H1 (cell line): ENCODE data around the gene HOMER1. TPM values are rescaled to one million over a fixed set of nuclear protein-coding genes. Genes with fewer than 3 reads are reported as not detected.

Source experiments
- CTCF ChIA-PET: fragments of 300-600 bp; sonication (Branson Sonifier 250); formaldehyde crosslinking; loops from one replicate; lab custom pipeline; 2021; ENCODE audit not compliant: partially characterized antibody; lab: Charles Lee
- POLR2A ChIA-PET: fragments of 300-600 bp; sonication (Branson Sonifier 250); formaldehyde crosslinking; loops from one replicate; lab custom pipeline; 2021; ENCODE audit warnings: inconsistent platforms; ENCODE audit not compliant: partially characterized antibody; lab: Charles Lee
- DNase-seq, 2 experiments: peaks; one replicate each; pipeline versions ENCODE4 v3.0.0 to v3.0.0-alpha.2; 2010 to 2022; ENCODE audit warnings: low spot score in 2 of 2, low read depth in 1 of 2, mixed read lengths in 1 of 2
- FAIRE-seq: peaks from 2 replicates; lab custom pipeline; 2011; peaks lifted over from hg19 to GRCh38; lab: Jason Lieb, UNC
- H2AFZ ChIP-seq: 2 replicates; pipeline ENCODE4 v1.8.1; 2012; ENCODE audit warnings: low read length, inconsistent platforms
- H2AK5ac ChIP-seq: 2 replicates; pipeline ENCODE4 v1.6.1; 2013; ENCODE audit warnings: low read depth, low read length
- H2BK120ac ChIP-seq: replicated peaks from 2 replicates; pipeline ENCODE3; 2013; ENCODE audit warnings: low read depth, low read length, inconsistent platforms
- H2BK12ac ChIP-seq: 2 replicates; pipeline ENCODE4 v1.6.1; 2013; ENCODE audit warnings: low read depth, low read length
- H2BK15ac ChIP-seq: 2 replicates; pipeline ENCODE4 v1.6.1; 2013; ENCODE audit warnings: low read length
- H2BK20ac ChIP-seq: 2 replicates; pipeline ENCODE4 v1.6.1; 2013; ENCODE audit warnings: low read length
- H2BK5ac ChIP-seq: 2 replicates; pipeline ENCODE4 v1.6.1; 2013; ENCODE audit warnings: low read depth, low read length
- H3K14ac ChIP-seq: 2 replicates; pipeline ENCODE4 v1.6.1; 2013; ENCODE audit warnings: inconsistent platforms; ENCODE audit not compliant: insufficient read length
- H3K18ac ChIP-seq: 2 replicates; pipeline ENCODE4 v1.6.1; 2013; ENCODE audit warnings: low read length; ENCODE audit errors: extremely low read depth
- H3K23ac ChIP-seq: 2 replicates; pipeline ENCODE4 v1.6.1; 2013; ENCODE audit warnings: inconsistent platforms; ENCODE audit not compliant: insufficient read length
- H3K23me2 ChIP-seq: 2 replicates; pipeline ENCODE4 v1.6.1; 2013; ENCODE audit warnings: low read depth, low read length
- H3K27ac ChIP-seq: 2 replicates; pipeline ENCODE4 v1.6.1; 2011; ENCODE audit warnings: low read depth, low read length, inconsistent platforms
- H3K27me3 ChIP-seq, 4 experiments: replicated peaks in 1 of 4; 1 replicate in 1 of 4; 2 replicates in 3 of 4; pipeline versions ENCODE4 v1.6.1 to v1.8.1; 2011 to 2013; ENCODE audit warnings: low read length in 3 of 4, mild to moderate bottlenecking in 3 of 4, inconsistent platforms in 2 of 4, mixed read lengths in 2 of 4, moderate library complexity in 1 of 4; ENCODE audit not compliant: control insufficient read depth in 3 of 4, insufficient read depth in 3 of 4; ENCODE audit errors: extremely low read depth in 1 of 4
- H3K36me3 ChIP-seq, 4 experiments: 2 replicates each; pipeline versions ENCODE4 v1.6.1 to v1.8.1; 2011 to 2013; ENCODE audit warnings: mild to moderate bottlenecking in 4 of 4, low read length in 3 of 4, moderate library complexity in 2 of 4, control low read depth in 1 of 4, inconsistent platforms in 1 of 4; ENCODE audit not compliant: insufficient read depth in 4 of 4, control insufficient read depth in 2 of 4
- H3K4ac ChIP-seq: replicated peaks from 2 replicates; pipeline ENCODE3; 2013; ENCODE audit warnings: low read length, low read depth, mixed read lengths, inconsistent platforms; ENCODE audit not compliant: insufficient read length
- H3K4me1 ChIP-seq, 4 experiments: replicated peaks in 1 of 4; 1 replicate in 1 of 4; 2 replicates in 3 of 4; pipeline versions ENCODE4 v1.6.1 to v1.8.1; 2011 to 2013; ENCODE audit warnings: low read length in 3 of 4, inconsistent platforms in 2 of 4, mixed read lengths in 1 of 4; ENCODE audit not compliant: insufficient read depth in 4 of 4, control insufficient read depth in 3 of 4
- H3K4me2 ChIP-seq, 2 experiments: 2 replicates each; pipeline versions ENCODE4 v1.6.1 to v1.8.1; 2011 to 2013; ENCODE audit warnings: low read depth in 2 of 2, low read length in 2 of 2, control low read depth in 1 of 2, inconsistent platforms in 1 of 2, mild to moderate bottlenecking in 1 of 2; ENCODE audit not compliant: insufficient read depth in 1 of 2
- H3K4me3 ChIP-seq, 4 experiments: fragments of 200-600, 300-600 bp in 1 of 4; sonication (generic), shearing (Covaris generic), sonication (Bioruptor Twin) in 1 of 4; 2 replicates each; pipeline versions ENCODE4 v1.5.1 to v1.8.1; 2011 to 2016; ENCODE audit warnings: low read length in 4 of 4, low read depth in 3 of 4, control low read depth in 2 of 4, inconsistent platforms in 2 of 4, mild to moderate bottlenecking in 2 of 4, mixed read lengths in 1 of 4, moderate library complexity in 1 of 4; ENCODE audit not compliant: insufficient read depth in 2 of 4; ENCODE audit errors: extremely low read depth in 1 of 4
- H3K56ac ChIP-seq: replicated peaks from 2 replicates; pipeline ENCODE3; 2013; ENCODE audit warnings: low read depth, mild to moderate bottlenecking, mixed read lengths, low read length, inconsistent platforms; ENCODE audit not compliant: insufficient read length
- H3K79me1 ChIP-seq: 2 replicates; pipeline ENCODE4 v1.6.1; 2013; ENCODE audit warnings: low read depth, low read length, control low read depth
- H3K79me2 ChIP-seq, 2 experiments: 2 replicates each; pipeline versions ENCODE4 v1.6.1 to v1.8.1; 2012 to 2013; ENCODE audit warnings: low read length in 2 of 2, mild to moderate bottlenecking in 2 of 2, inconsistent platforms in 1 of 2; ENCODE audit not compliant: insufficient read depth in 2 of 2, control insufficient read depth in 1 of 2
- H3K9ac ChIP-seq, 4 experiments: replicated peaks in 1 of 4; 1 replicate in 1 of 4; 2 replicates in 3 of 4; pipeline versions ENCODE4 v1.6.1 to v1.8.1; 2011 to 2013; ENCODE audit warnings: low read depth in 3 of 4, low read length in 3 of 4, control low read depth in 2 of 4, mild to moderate bottlenecking in 2 of 4, moderate library complexity in 2 of 4, inconsistent platforms in 1 of 4; ENCODE audit errors: extremely low read depth in 1 of 4
- H3K9me3 ChIP-seq, 2 experiments: 2 replicates each; pipeline versions ENCODE4 v1.6.1 to v1.8.1; 2012 to 2013; ENCODE audit warnings: mild to moderate bottlenecking in 2 of 2, moderate library complexity in 2 of 2, control low read depth in 1 of 2, inconsistent platforms in 1 of 2, low read depth in 1 of 2, low read length in 1 of 2, mixed read lengths in 1 of 2; ENCODE audit not compliant: insufficient read depth in 2 of 2
- H4K20me1 ChIP-seq, 2 experiments: replicated peaks in 1 of 2; 2 replicates each; pipeline versions ENCODE3 to v1.8.1; 2011 to 2013; ENCODE audit warnings: inconsistent platforms in 2 of 2, low read length in 2 of 2, mild to moderate bottlenecking in 1 of 2; ENCODE audit not compliant: insufficient read depth in 2 of 2, control insufficient read depth in 1 of 2
- H4K5ac ChIP-seq: 2 replicates; pipeline ENCODE4 v1.6.1; 2013; ENCODE audit warnings: low read length, low read depth, mixed read lengths, inconsistent platforms; ENCODE audit not compliant: insufficient read length
- H4K8ac ChIP-seq: 2 replicates; pipeline ENCODE4 v1.8.0; 2013; ENCODE audit warnings: mild to moderate bottlenecking, moderate library complexity, low read length, inconsistent platforms; ENCODE audit not compliant: insufficient read depth; ENCODE audit errors: extremely low read depth
- H4K91ac ChIP-seq: replicated peaks from 2 replicates; pipeline ENCODE3; 2013; ENCODE audit warnings: low read length, mixed read lengths, inconsistent platforms; ENCODE audit not compliant: insufficient read length
- WGBS, 2 experiments: shearing (Covaris generic) in 1 of 2; methylation state at CpG; one replicate each; pipeline versions ENCODE4 v1.1.6 to v1.1.7; 2013 to 2015; ENCODE audit warnings: low lambda C conversion rate in 2 of 2, mixed read lengths in 2 of 2, inconsistent platforms in 1 of 2, low coverage in 1 of 2, missing lambda C conversion rate in 1 of 2; ENCODE audit not compliant: insufficient replicate concordance in 2 of 2, insufficient coverage in 1 of 2, insufficient read length in 1 of 2; ENCODE audit errors: extremely low coverage in 1 of 2, missing lambda C conversion rate in 1 of 2; 5-methylcytosine and 5-hydroxymethylcytosine counted together
- polyA plus RNA-seq, 7 experiments: library from polyadenylated mRNA; depleted of rRNA in 3 of 7; stranded (reverse) in 5 of 7; unstranded in 2 of 7; fragments of >200 nt in 5 of 7; fragments of 200-250 nt in 2 of 7; gene quantifications; 1 replicate in 5 of 7; 2 replicates in 1 of 7; 4 replicates in 1 of 7; pipeline versions ENCODE4 v1.2.1 to v1.2.3, GENCODE V29; 2011 to 2013; ENCODE audit warnings: missing spikeins in 2 of 7, mixed read lengths in 2 of 7
- total RNA-seq: library from RNA; stranded (reverse); fragmentation: NEBNext Ultra II Directional; extraction: Animal tissue kit (Norgen Biotek cat#: 25700); gene quantifications from 2 replicates; pipeline ENCODE4 v1.2.1, GENCODE V29; 2021

The HOMER1 gene
- total and polyA plus RNA-seq, 2 of the 8 experiments (the other 6 are each of a cell fraction or from before 2014, with no cell fraction given): 6.4 to 57.9 TPM

DNA sequence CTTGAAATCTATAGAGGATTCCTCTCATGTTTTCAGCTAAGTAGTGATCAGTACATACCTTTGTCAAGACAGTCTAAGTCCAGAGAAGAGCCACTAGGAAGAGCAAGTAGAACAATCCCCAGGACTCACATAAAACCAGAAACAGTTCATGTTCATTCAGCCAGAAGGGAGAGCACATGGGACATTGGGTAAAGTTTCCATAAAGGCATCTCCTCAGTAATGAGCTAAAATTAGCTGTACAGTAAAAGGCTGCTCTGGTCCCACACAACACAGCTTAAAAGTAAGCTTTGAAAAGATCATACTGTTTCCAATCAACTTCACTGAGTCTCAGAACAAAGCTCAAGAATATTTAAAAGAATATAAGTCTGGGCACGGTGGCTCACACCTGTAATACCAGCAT lies 32.4 kb downstream of the HOMER1 start:
- POLR2A ChIA-PET: interaction anchor here (1.0 to 1.3 kb wide), 2 partner anchors 12 to 33 kb away, joined by 4 to 5 read pairs; no protein-coding TSS in a partner anchor
- no peaks in the 10 kb centered on the region for H3K9me3 ChIP-seq
- CTCF ChIA-PET: interaction anchor here (0.6 to 1.3 kb wide), 7 partner anchors 9 to 377 kb away, joined by 3 to 6 read pairs (median 3); no protein-coding TSS in a partner anchor

More for the DNA sequence above, 32.4 kb downstream of the HOMER1 start:
- Histone ChIP-seq H2BK5ac (no peak overlapping the region), H2AFZ (no peak overlapping the region), H3K18ac (no peak overlapping the region), H2BK20ac (no peak overlapping the region), H4K20me1 (no peaks in the 10 kb centered on the region), H3K23me2 (no peaks in the 10 kb centered on the region), H3K56ac (no peak overlapping the region), H3K9ac (no peak overlapping the region), H2AK5ac (no peak overlapping the region), H3K4me1 (peaks cover 0 to 7% (median 3%) of the 10 kb centered on the region in 4 experiments; a peak in 4 of 7 replicates), H4K5ac (no peak overlapping the region), H3K23ac (no peak overlapping the region), H3K36me3 (no peaks in the 10 kb centered on the region; a peak in 1 of 8 replicates), H2BK12ac (no peak overlapping the region), H2BK120ac (no peak overlapping the region), H3K4ac (no peak overlapping the region), H4K8ac (no peak overlapping the region), H3K79me2 (peaks cover 10 to 93% of the 10 kb centered on the region in 2 experiments), H3K27ac (no peak overlapping the region), H2BK15ac (no peak overlapping the region), H3K79me1 (peaks cover 4% of the 10 kb centered on the region), H3K4me3 (no peak overlapping the region), H3K27me3 (no peaks in the 10 kb centered on the region), H4K91ac (no peak overlapping the region), H3K14ac (no peak overlapping the region), H3K4me2 (no peak overlapping the region)
- 91% methylated on average over 1 of the region's 1 CpG; no CpG with 5 or more reads in 1 of the 2 experiments for WGBS, 2 experiments
- DNase-seq: no peak
- no peak for FAIRE-seq
